H1 (cell line): Measurements from ENCODE around the gene FIBIN.

Experiments
- ATF3 ChIP-seq: IDR thresholded peaks from 2 replicates; pipeline ENCODE4 v1.6.1; 2011; ENCODE audit warnings: low read depth, mild to moderate bottlenecking, low read length; ENCODE audit not compliant: insufficient read depth
- CTCF ChIP-seq, 3 experiments: IDR thresholded peaks; 1 replicate in 2 of 3; 2 replicates in 1 of 3; pipeline versions ENCODE4 v1.5.1 to v1.6.1; 2011; ENCODE audit warnings: low read length in 3 of 3, mild to moderate bottlenecking in 3 of 3, inconsistent platforms in 2 of 3, low read depth in 1 of 3, moderate library complexity in 1 of 3; ENCODE audit not compliant: insufficient read depth in 1 of 3; ENCODE audit errors: control extremely low read depth in 1 of 3
- JUN ChIP-seq: IDR thresholded peaks from 2 replicates; pipeline ENCODE4 v1.6.1; 2011; ENCODE audit warnings: low read depth, mild to moderate bottlenecking, improper control_type of control experiment, low read length
- POLR2AphosphoS5 ChIP-seq: IDR thresholded peaks from 2 replicates; pipeline ENCODE4 v1.6.1; 2011; ENCODE audit warnings: low read depth, low read length
- RFX5 ChIP-seq: IDR thresholded peaks from 2 replicates; pipeline ENCODE4 v1.6.1; 2011; ENCODE audit warnings: low read depth, low read length, improper control_type of control experiment, borderline replicate concordance
- TAF7 ChIP-seq: optimal IDR thresholded peaks from 2 replicates; pipeline ENCODE3; 2011; ENCODE audit warnings: low read depth, mild to moderate bottlenecking, inconsistent platforms, low read length, moderate library complexity, borderline replicate concordance
- YY1 ChIP-seq: IDR thresholded peaks from 2 replicates; pipeline ENCODE4 v1.6.1; 2011; ENCODE audit warnings: low read depth, mild to moderate bottlenecking, low read length

- TF ChIP-seq CTCF (IDR thresholded peaks at IDR 0.05; ENCODE audit: control extremely low read depth in 1 of 3, insufficient read depth in 1 of 3, low read depth in 1 of 3, low read length in 3 of 3) (no peak), RFX5 (no peak), POLR2AphosphoS5 (no peak), TAF7 (no peak), JUN (no peak), YY1 (no peak), ATF3 (no peak)
Measured at GRCh38 chr11:26993965-26994457, at the start of gene FIBIN.
